ENCODE results near the gene XPO6. TPM values are rescaled to one million over a fixed set of nuclear protein-coding genes. Genes with fewer than 3 reads are reported as not detected.
A peak's percentile ranks its signal among the peaks of the same experiment; 100 is the strongest.

The XPO6 gene
- total RNA-seq, 1 donor from 2014 or later = 71.6 TPM

GRCh38 chr16:28210264-28210663, 1.5 kb downstream of the XPO6 start:
- Histone ChIP-seq H3K36me3 (no peaks in the 10 kb centered on the region), H3F3A (ENCODE audit: low read depth) (no peaks in the 10 kb centered on the region), H4K20me1 (ENCODE audit: low read depth) (peaks cover 54% of the 10 kb centered on the region), H3K4me3 (peak overlapping the region; percentile 72), H3K4me1 (peaks cover 10% of the 10 kb centered on the region), H3K27me3 (no peaks in the 10 kb centered on the region), H3K9me3 (ENCODE audit: low read depth) (no peaks in the 10 kb centered on the region), H3K9ac (no peak overlapping the region), H3K27ac (no peak overlapping the region), H3K79me2 (ENCODE audit: low read depth) (peaks cover 63% of the 10 kb centered on the region), H3K4me2 (peak overlapping the region; percentile 93), H2AFZ (replicated peaks) (no peak overlapping the region)
- H3K4me3 Mint-ChIP-seq = peak overlapping the region; percentile 85
- peaks cover 17% of the 10 kb centered on the region for H3K4me1 Mint-ChIP-seq
- no peak overlapping the region for H3K27ac Mint-ChIP-seq
- H3K27me3 Mint-ChIP-seq (ENCODE audit: insufficient read depth, low read depth) = peaks cover 4% of the 10 kb centered on the region
- no peak for TF ChIP-seq CTCF (IDR thresholded peaks at IDR 0.05)
- no peak for TF ChIP-seq EZH2 (IDR thresholded peaks at IDR 0.05)
- no peak for TF ChIP-seq EZH2phosphoT487 (IDR thresholded peaks at IDR 0.05)
- peaks cover 8% of the 10 kb centered on the region for H3K36me3 Mint-ChIP-seq
- DNase-seq (ENCODE audit: low spot score) = no peak
- peaks cover 2% of the 10 kb centered on the region for H3K9me3 Mint-ChIP-seq

GRCh38 chr16:28208824-28209223, 2.9 kb downstream of the XPO6 start:
- no peak overlapping the region for H3K4me2 ChIP-seq

GRCh38 chr16:28208131-28208530, 3.6 kb downstream of the XPO6 start:
- Histone ChIP-seq H3K9me3 (ENCODE audit: low read depth) (no peaks in the 10 kb centered on the region), H3K79me2 (ENCODE audit: low read depth) (peaks cover 82% of the 10 kb centered on the region), H3K27ac (no peak overlapping the region), H3K4me3 (no peak overlapping the region), H3K27me3 (no peaks in the 10 kb centered on the region), H4K20me1 (ENCODE audit: low read depth) (peaks cover 74% of the 10 kb centered on the region), H3K9ac (no peak overlapping the region), H2AFZ (replicated peaks) (no peak overlapping the region), H3K36me3 (no peaks in the 10 kb centered on the region), H3F3A (ENCODE audit: low read depth) (no peaks in the 10 kb centered on the region), H3K4me1 (peaks cover 10% of the 10 kb centered on the region), H3K4me2 (no peak overlapping the region)
- Mint-ChIP-seq H3K4me3 (no peak overlapping the region), H3K36me3 (peaks cover 8% of the 10 kb centered on the region), H3K27ac (no peak overlapping the region), H3K9me3 (peaks cover 2% of the 10 kb centered on the region), H3K4me1 (peaks cover 17% of the 10 kb centered on the region), H3K27me3 (ENCODE audit: insufficient read depth, low read depth) (peaks cover 2% of the 10 kb centered on the region)
- TF ChIP-seq EZH2phosphoT487 (IDR thresholded peaks at IDR 0.05) (no peak), CTCF (IDR thresholded peaks at IDR 0.05) (no peak), EZH2 (IDR thresholded peaks at IDR 0.05) (no peak)
- no peak for DNase-seq (ENCODE audit: low spot score)

More at GRCh38 chr16:28208824-28209223, 2.9 kb downstream of the XPO6 start:
- Histone ChIP-seq H3K9me3 (ENCODE audit: low read depth) (no peaks in the 10 kb centered on the region), H3K9ac (no peak overlapping the region), H3K4me1 (peaks cover 10% of the 10 kb centered on the region), H4K20me1 (ENCODE audit: low read depth) (peaks cover 67% of the 10 kb centered on the region), H3K36me3 (no peaks in the 10 kb centered on the region), H3K27me3 (no peaks in the 10 kb centered on the region), H2AFZ (replicated peaks) (no peak overlapping the region), H3F3A (ENCODE audit: low read depth) (no peaks in the 10 kb centered on the region), H3K27ac (no peak overlapping the region), H3K79me2 (ENCODE audit: low read depth) (peaks cover 75% of the 10 kb centered on the region), H3K4me3 (no peak overlapping the region)
- Mint-ChIP-seq H3K27ac (no peak overlapping the region), H3K27me3 (ENCODE audit: insufficient read depth, low read depth) (peaks cover 2% of the 10 kb centered on the region), H3K36me3 (peaks cover 8% of the 10 kb centered on the region), H3K4me3 (no peak overlapping the region), H3K4me1 (peaks cover 17% of the 10 kb centered on the region), H3K9me3 (peaks cover 2% of the 10 kb centered on the region)
- DNase-seq (ENCODE audit: low spot score) = no peak
- no peak for TF ChIP-seq CTCF (IDR thresholded peaks at IDR 0.05)
- no peak for TF ChIP-seq EZH2 (IDR thresholded peaks at IDR 0.05)
- no peak for TF ChIP-seq EZH2phosphoT487 (IDR thresholded peaks at IDR 0.05)
